K562 (cell line): Measurements from ENCODE around the gene IL23A. TPM values are rescaled to one million over a fixed set of nuclear protein-coding genes. Genes with fewer than 3 reads are reported as not detected.

Experiments
- ADNP ChIP-seq: fragments of 200-800 bp; sonication (Bioruptor generic); IDR thresholded peaks from 2 replicates; pipeline ENCODE4 v1.6.1; 2016; ENCODE audit warnings: missing genetic modification characterization, missing compliant biosample characterization
- C11orf30 ChIP-seq: fragments of 450-650 bp; IDR thresholded peaks from 2 replicates; pipeline ENCODE4 v1.6.1; 2016; ENCODE audit warnings: low read depth, mild to moderate bottlenecking
- CBFA2T2 ChIP-seq: fragments of 450-650 bp; conservative IDR thresholded peaks from 2 replicates; pipeline ENCODE4 v1.6.1; 2017; ENCODE audit warnings: mild to moderate bottlenecking
- CC2D1A ChIP-seq: fragments of 450-650 bp; IDR thresholded peaks from 2 replicates; pipeline ENCODE4 v1.6.1; 2017; ENCODE audit warnings: mild to moderate bottlenecking
- KAT7 ChIP-seq: sonication (generic); formaldehyde crosslinking; IDR thresholded peaks from 2 replicates; pipeline ENCODE4 v1.8.0; 2022; ENCODE audit warnings: missing genetic modification reagents, mild to moderate bottlenecking, borderline replicate concordance
- LEF1 ChIP-seq: fragments of 450-650 bp; IDR thresholded peaks from 2 replicates; pipeline ENCODE4 v1.6.1; 2016; ENCODE audit warnings: mild to moderate bottlenecking
- MAFG ChIP-seq: fragments of 450-650 bp; conservative IDR thresholded peaks from 2 replicates; pipeline ENCODE4 v1.6.1; 2016; ENCODE audit warnings: missing genetic modification characterization, missing compliant biosample characterization
- MAFK ChIP-seq: IDR thresholded peaks from 2 replicates; pipeline ENCODE4 v1.6.1; 2011; ENCODE audit warnings: low read length, improper control_type of control experiment
- SIRT6 ChIP-seq: IDR thresholded peaks from one replicate; pipeline ENCODE4 v1.6.1; 2012; ENCODE audit warnings: low read depth, mild to moderate bottlenecking, control low read depth, inconsistent platforms, low read length, moderate library complexity
- SMAD4 ChIP-seq: fragments of 250-450 bp; sonication (Bioruptor Pico); conservative IDR thresholded peaks from 2 replicates; pipeline ENCODE4 v1.8.0; 2021; ENCODE audit warnings: inconsistent platforms, mild to moderate bottlenecking, moderate library complexity
- TCFL5 ChIP-seq: fragments of 250-450 bp; sonication (Bioruptor Pico); conservative IDR thresholded peaks from 2 replicates; pipeline ENCODE4 v1.6.1; 2021; ENCODE audit warnings: mild to moderate bottlenecking, moderate library complexity, matching md5 sums
- XRCC4 ChIP-seq: IDR thresholded peaks from one replicate; pipeline ENCODE4 v1.6.1; 2011; ENCODE audit not compliant: insufficient read depth, insufficient read length; ENCODE audit errors: extremely low read depth
- ZNF384 ChIP-seq: IDR thresholded peaks from 2 replicates; pipeline ENCODE4 v1.6.1; 2012; ENCODE audit warnings: low read depth, low read length, improper control_type of control experiment
- ZNF79 ChIP-seq: fragments of 250-450 bp; sonication (Bioruptor Pico); IDR thresholded peaks from 2 replicates; pipeline ENCODE4 v1.4.0; 2020; ENCODE audit warnings: low read depth, mild to moderate bottlenecking, moderate library complexity
- polyA plus RNA-seq, 8 experiments: library from polyadenylated mRNA; depleted of rRNA in 4 of 8; stranded (reverse) in 5 of 8; unstranded in 3 of 8; fragments of >200 nt; fragmentation: Nextera tagmentation in 2 of 8; fragmentation: Illumina TruSeq in 1 of 8; extraction: Ambion mirVana in 2 of 8; extraction: Trizol in 1 of 8; gene quantifications; 2 replicates each; pipeline versions ENCODE4 v1.2.1 to v1.2.3, GENCODE V29; 2011 to 2014; ENCODE audit warnings: inconsistent platforms in 1 of 8, missing spikeins in 1 of 8
- total RNA-seq, 7 experiments: library from RNA; depleted of rRNA in 6 of 7; stranded (reverse); fragments of >200 nt in 6 of 7; fragmentation: Illumina TruSeq in 2 of 7; extraction: Trizol in 2 of 7; gene quantifications; 2 replicates each; pipeline versions ENCODE4 v1.2.1 to v1.2.3, GENCODE V29; 2011 to 2021; ENCODE audit warnings: low replicate concordance in 1 of 7
- TF ChIP-seq, protein P1 (sequence below), 2 experiments: fragments of 150-350 bp in 1 of 2; IDR thresholded peaks; 2 replicates each; pipeline ENCODE4 v1.6.1; 2012 to 2016; ENCODE audit warnings: low read depth in 2 of 2, low read length in 2 of 2, mild to moderate bottlenecking in 1 of 2, moderate library complexity in 1 of 2
- TF ChIP-seq, protein P2 (sequence below): fragments of 450-650 bp; IDR thresholded peaks from 2 replicates; pipeline ENCODE4 v1.6.1; 2018; ENCODE audit not compliant: partially characterized antibody
- TF ChIP-seq, protein P3 (sequence below): fragments of 450-650 bp; IDR thresholded peaks from 2 replicates; pipeline ENCODE4 v1.6.1; 2016
- TF ChIP-seq, protein P4 (sequence below): fragments of 450-650 bp; IDR thresholded peaks from 2 replicates; pipeline ENCODE4 v1.6.1; 2017; ENCODE audit warnings: mild to moderate bottlenecking, moderate library complexity

The IL23A gene
- total and polyA plus RNA-seq, 9 of the 15 experiments (the other 6 are each of a cell fraction or from before 2014, with no cell fraction given) = 4.4 to 37.2 (median 9.6) TPM

DNA sequence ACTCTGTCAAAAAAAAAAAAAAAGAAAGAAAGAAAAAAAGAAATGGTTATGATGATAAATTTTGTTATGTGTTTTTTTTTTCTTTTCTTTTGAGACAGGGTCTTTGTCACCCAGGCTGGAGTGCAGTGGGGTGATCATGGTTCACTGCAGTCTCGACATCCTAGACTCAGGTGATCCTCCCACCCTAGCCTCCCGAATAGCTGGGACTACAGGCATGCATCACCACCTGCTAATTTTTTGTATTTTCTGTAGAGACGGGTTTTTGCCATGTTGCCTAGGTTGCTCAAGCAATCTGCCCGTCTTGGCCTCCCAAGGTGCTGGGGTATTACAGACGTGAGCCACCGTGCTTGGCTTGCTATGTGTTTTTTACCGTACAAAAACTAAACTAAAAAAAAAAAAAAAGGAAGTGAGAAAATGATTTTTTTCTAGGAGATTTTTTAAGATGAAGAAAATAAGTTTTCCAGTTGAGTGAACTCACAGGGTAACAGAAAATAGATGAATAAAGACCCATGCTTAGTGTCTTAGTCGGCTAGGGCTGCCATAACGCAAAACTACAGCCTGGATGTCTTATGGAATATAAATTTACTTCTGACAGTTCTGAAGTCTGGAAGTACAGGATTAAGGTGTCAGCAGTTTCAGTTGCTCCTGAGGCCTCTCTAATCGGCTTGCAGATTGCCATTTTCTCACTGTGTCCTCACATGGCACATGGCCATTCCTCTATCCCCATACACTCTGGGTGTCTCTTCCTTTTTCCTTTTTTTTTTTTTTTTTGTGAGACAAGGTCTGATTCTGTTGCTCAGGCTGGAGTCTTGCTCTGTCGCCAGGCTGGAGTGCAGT lies 37.1 kb downstream of the IL23A start (continued):
- TF ChIP-seq MAFG (tag) (peak; percentile 76), ZNF79 (CRISPR knock-in tag) (no peak), C11orf30 (peak; percentile 83), XRCC4 (no peak), ZNF384 (peak; percentile 54; the same call in 1 of the 2 replicates), KAT7 (no peak), CBFA2T2 (peak; percentile 74), CC2D1A (peak; percentile 11; the same call in 1 of the 2 replicates), TCFL5 (CRISPR knock-in tag) (no peak), SMAD4 (CRISPR knock-in tag) (peak; percentile 46; the same call in 1 of the 2 replicates), MAFK (peak; percentile 55; the same call in 1 of the 2 replicates), ADNP (0 out of 2 replicates have a peak, but pooled peaks have one; percentile 48), LEF1 (peak; percentile 50; the same call in 1 of the 2 replicates), SIRT6 (no peak)
- TF ChIP-seq, protein P1, sequence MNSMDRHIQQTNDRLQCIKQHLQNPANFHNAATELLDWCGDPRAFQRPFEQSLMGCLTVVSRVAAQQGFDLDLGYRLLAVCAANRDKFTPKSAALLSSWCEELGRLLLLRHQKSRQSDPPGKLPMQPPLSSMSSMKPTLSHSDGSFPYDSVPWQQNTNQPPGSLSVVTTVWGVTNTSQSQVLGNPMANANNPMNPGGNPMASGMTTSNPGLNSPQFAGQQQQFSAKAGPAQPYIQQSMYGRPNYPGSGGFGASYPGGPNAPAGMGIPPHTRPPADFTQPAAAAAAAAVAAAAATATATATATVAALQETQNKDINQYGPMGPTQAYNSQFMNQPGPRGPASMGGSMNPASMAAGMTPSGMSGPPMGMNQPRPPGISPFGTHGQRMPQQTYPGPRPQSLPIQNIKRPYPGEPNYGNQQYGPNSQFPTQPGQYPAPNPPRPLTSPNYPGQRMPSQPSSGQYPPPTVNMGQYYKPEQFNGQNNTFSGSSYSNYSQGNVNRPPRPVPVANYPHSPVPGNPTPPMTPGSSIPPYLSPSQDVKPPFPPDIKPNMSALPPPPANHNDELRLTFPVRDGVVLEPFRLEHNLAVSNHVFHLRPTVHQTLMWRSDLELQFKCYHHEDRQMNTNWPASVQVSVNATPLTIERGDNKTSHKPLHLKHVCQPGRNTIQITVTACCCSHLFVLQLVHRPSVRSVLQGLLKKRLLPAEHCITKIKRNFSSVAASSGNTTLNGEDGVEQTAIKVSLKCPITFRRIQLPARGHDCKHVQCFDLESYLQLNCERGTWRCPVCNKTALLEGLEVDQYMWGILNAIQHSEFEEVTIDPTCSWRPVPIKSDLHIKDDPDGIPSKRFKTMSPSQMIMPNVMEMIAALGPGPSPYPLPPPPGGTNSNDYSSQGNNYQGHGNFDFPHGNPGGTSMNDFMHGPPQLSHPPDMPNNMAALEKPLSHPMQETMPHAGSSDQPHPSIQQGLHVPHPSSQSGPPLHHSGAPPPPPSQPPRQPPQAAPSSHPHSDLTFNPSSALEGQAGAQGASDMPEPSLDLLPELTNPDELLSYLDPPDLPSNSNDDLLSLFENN (IDR thresholded peaks at IDR 0.05; ENCODE audit: low read depth in 2 of 2, low read length in 2 of 2) = peak in 1 of 2 experiments; percentile 49; a peak in 1 of 4 replicates
- TF ChIP-seq, protein P2, sequence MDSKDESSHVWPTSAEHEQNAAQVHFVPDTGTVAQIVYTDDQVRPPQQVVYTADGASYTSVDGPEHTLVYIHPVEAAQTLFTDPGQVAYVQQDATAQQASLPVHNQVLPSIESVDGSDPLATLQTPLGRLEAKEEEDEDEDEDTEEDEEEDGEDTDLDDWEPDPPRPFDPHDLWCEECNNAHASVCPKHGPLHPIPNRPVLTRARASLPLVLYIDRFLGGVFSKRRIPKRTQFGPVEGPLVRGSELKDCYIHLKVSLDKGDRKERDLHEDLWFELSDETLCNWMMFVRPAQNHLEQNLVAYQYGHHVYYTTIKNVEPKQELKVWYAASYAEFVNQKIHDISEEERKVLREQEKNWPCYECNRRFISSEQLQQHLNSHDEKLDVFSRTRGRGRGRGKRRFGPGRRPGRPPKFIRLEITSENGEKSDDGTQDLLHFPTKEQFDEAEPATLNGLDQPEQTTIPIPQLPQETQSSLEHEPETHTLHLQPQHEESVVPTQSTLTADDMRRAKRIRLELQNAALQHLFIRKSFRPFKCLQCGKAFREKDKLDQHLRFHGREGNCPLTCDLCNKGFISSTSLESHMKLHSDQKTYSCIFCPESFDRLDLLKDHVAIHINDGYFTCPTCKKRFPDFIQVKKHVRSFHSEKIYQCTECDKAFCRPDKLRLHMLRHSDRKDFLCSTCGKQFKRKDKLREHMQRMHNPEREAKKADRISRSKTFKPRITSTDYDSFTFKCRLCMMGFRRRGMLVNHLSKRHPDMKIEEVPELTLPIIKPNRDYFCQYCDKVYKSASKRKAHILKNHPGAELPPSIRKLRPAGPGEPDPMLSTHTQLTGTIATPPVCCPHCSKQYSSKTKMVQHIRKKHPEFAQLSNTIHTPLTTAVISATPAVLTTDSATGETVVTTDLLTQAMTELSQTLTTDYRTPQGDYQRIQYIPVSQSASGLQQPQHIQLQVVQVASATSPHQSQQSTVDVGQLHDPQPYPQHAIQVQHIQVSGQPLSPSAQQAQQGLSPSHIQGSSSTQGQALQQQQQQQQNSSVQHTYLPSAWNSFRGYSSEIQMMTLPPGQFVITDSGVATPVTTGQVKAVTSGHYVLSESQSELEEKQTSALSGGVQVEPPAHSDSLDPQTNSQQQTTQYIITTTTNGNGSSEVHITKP = peak; percentile 73
- TF ChIP-seq, protein P3, sequence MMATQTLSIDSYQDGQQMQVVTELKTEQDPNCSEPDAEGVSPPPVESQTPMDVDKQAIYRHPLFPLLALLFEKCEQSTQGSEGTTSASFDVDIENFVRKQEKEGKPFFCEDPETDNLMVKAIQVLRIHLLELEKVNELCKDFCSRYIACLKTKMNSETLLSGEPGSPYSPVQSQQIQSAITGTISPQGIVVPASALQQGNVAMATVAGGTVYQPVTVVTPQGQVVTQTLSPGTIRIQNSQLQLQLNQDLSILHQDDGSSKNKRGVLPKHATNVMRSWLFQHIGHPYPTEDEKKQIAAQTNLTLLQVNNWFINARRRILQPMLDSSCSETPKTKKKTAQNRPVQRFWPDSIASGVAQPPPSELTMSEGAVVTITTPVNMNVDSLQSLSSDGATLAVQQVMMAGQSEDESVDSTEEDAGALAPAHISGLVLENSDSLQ = peak; percentile 73
- TF ChIP-seq, protein P4, sequence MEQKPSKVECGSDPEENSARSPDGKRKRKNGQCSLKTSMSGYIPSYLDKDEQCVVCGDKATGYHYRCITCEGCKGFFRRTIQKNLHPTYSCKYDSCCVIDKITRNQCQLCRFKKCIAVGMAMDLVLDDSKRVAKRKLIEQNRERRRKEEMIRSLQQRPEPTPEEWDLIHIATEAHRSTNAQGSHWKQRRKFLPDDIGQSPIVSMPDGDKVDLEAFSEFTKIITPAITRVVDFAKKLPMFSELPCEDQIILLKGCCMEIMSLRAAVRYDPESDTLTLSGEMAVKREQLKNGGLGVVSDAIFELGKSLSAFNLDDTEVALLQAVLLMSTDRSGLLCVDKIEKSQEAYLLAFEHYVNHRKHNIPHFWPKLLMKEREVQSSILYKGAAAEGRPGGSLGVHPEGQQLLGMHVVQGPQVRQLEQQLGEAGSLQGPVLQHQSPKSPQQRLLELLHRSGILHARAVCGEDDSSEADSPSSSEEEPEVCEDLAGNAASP = 0 out of 2 replicates have a peak, but pooled peaks have one; percentile 46
